ENCODE measurements around the gene SPATS2L. TPM values are rescaled to one million over a fixed set of nuclear protein-coding genes. Genes with fewer than 3 reads are reported as not detected.

SPATS2L gene
- total and polyA plus RNA-seq, 2 experiments from 2014 or later = 159 to 202 TPM

DNA sequence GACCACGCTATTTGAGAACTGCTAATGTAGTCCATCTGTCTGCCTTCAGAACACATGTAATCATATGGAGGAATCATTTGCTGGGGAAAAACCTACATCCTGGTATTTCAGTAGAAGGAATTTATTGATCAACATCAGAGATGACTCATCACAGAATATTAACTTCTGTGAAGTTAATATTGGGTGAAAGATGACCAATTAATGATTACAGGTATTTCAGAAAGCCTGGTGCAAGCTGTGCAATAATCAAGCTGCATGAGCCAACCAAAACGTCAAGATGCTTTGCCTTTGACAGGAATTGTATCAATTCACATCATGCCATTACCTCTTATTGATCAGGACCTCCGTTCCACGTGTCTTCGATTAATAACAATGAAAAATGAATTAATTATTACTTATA, 9.4 kb upstream of the SPATS2L start:
- no peak overlapping the region for H2AFZ ChIP-seq
- no peaks in the 10 kb centered on the region for H3K27me3 ChIP-seq
- H3K4me1 ChIP-seq (ENCODE audit: insufficient read depth) = peaks cover 7% of the 10 kb centered on the region
- no peaks in the 10 kb centered on the region for H3K79me2 ChIP-seq
- H4K20me1 ChIP-seq (ENCODE audit: insufficient read depth, poor library complexity, severe bottlenecking) = no peaks in the 10 kb centered on the region
- no peaks in the 10 kb centered on the region for H3K36me3 ChIP-seq (replicated peaks; ENCODE audit: insufficient read depth, low read depth)
- no peak for DNase-seq (ENCODE audit: low spot score)
- no peak overlapping the region for H3K4me2 ChIP-seq
- WGBS (ENCODE audit: low lambda C conversion rate, missing lambda C conversion rate) = 96% methylated on average over 5 of the region's 5 CpGs
- no peaks in the 10 kb centered on the region for H3K9me3 ChIP-seq (ENCODE audit: low read depth)
- H3K9me2 ChIP-seq (replicated peaks; ENCODE audit: insufficient read depth) = no peaks in the 10 kb centered on the region
- TF ChIP-seq EZH2 (IDR thresholded peaks at IDR 0.05; ENCODE audit: borderline replicate concordance) (no peak), EZH2phosphoT487 (IDR thresholded peaks at IDR 0.05; ENCODE audit: low read depth, severe bottlenecking, unreplicated experiment) (no peak)
- TF ChIP-seq, protein P1, sequence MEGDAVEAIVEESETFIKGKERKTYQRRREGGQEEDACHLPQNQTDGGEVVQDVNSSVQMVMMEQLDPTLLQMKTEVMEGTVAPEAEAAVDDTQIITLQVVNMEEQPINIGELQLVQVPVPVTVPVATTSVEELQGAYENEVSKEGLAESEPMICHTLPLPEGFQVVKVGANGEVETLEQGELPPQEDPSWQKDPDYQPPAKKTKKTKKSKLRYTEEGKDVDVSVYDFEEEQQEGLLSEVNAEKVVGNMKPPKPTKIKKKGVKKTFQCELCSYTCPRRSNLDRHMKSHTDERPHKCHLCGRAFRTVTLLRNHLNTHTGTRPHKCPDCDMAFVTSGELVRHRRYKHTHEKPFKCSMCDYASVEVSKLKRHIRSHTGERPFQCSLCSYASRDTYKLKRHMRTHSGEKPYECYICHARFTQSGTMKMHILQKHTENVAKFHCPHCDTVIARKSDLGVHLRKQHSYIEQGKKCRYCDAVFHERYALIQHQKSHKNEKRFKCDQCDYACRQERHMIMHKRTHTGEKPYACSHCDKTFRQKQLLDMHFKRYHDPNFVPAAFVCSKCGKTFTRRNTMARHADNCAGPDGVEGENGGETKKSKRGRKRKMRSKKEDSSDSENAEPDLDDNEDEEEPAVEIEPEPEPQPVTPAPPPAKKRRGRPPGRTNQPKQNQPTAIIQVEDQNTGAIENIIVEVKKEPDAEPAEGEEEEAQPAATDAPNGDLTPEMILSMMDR (IDR thresholded peaks at IDR 0.05; ENCODE audit: poor library complexity) = no peak
- no peak overlapping the region for H3K27ac ChIP-seq
- H3K4me3 ChIP-seq = no peak overlapping the region

DNA sequence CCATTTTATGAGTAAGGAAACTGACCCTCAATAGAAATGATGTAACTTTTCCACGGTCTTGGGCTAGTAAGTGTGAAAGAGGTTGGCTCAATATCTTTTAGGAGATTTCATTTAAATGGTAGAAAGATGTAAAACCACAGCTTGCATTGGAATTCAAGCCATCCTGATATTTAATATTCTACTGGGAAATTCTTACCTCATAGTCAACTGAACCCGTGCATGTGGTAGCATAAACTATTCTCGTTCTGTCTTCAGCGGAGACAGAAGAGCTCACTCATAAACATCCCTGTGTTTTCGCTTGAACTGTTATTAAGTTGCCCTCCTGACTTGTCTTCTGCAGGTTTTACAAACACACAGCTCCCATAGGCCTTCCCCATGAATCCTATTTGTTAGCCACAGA, 8.5 kb upstream of the SPATS2L start:
- H3K9me2 ChIP-seq (replicated peaks; ENCODE audit: insufficient read depth) = no peaks in the 10 kb centered on the region
- TF ChIP-seq, protein P1 (IDR thresholded peaks at IDR 0.05; ENCODE audit: poor library complexity) = no peak
- TF ChIP-seq EZH2 (IDR thresholded peaks at IDR 0.05; ENCODE audit: borderline replicate concordance) = no peak
- no peak for TF ChIP-seq EZH2phosphoT487 (IDR thresholded peaks at IDR 0.05; ENCODE audit: low read depth, severe bottlenecking, unreplicated experiment)
- peaks cover 13% of the 10 kb centered on the region for H3K4me1 ChIP-seq (ENCODE audit: insufficient read depth)
- no peak for DNase-seq (ENCODE audit: low spot score)
- WGBS (ENCODE audit: low lambda C conversion rate, missing lambda C conversion rate) = 74% methylated on average over 5 of the region's 5 CpGs
- H3K4me3 ChIP-seq = no peak overlapping the region
- no peaks in the 10 kb centered on the region for H3K9me3 ChIP-seq (ENCODE audit: low read depth)
- H2AFZ ChIP-seq = no peak overlapping the region
- no peaks in the 10 kb centered on the region for H3K27me3 ChIP-seq
- H3K36me3 ChIP-seq (replicated peaks; ENCODE audit: insufficient read depth, low read depth) = no peaks in the 10 kb centered on the region
- no peak overlapping the region for H3K4me2 ChIP-seq
- no peaks in the 10 kb centered on the region for H4K20me1 ChIP-seq (ENCODE audit: insufficient read depth, poor library complexity, severe bottlenecking)
- H3K79me2 ChIP-seq = no peaks in the 10 kb centered on the region
- H3K27ac ChIP-seq = no peak overlapping the region

DNA sequence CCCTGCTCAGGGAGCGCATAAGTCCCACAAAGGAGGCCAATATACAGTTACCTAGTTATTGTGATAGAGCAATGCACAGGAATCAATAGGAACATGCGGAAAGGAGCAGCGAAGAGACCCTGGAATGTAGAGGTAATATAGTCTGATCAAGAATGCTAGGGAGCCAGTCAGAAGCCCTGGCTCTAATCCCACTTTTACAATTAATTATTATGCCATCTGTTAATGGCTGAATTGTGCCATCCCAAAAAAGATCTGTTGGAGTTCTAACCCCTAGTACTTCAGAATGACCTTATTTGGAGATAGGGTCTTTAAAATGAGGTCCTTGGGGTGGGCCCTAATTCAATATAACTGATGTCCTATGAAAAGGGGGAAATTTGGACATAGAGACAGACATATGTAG, 7.7 kb upstream of the SPATS2L start:
- Histone ChIP-seq H3K79me2 (no peaks in the 10 kb centered on the region), H2AFZ (no peak overlapping the region), H3K4me1 (ENCODE audit: insufficient read depth) (peaks cover 17% of the 10 kb centered on the region), H3K4me2 (no peak overlapping the region), H3K4me3 (no peak overlapping the region), H3K9me2 (replicated peaks; ENCODE audit: insufficient read depth) (no peaks in the 10 kb centered on the region), H3K36me3 (replicated peaks; ENCODE audit: insufficient read depth, low read depth) (no peaks in the 10 kb centered on the region), H3K27ac (no peak overlapping the region), H3K27me3 (no peaks in the 10 kb centered on the region), H3K9me3 (ENCODE audit: low read depth) (no peaks in the 10 kb centered on the region), H4K20me1 (ENCODE audit: insufficient read depth, poor library complexity, severe bottlenecking) (no peaks in the 10 kb centered on the region)
- TF ChIP-seq EZH2phosphoT487 (IDR thresholded peaks at IDR 0.05; ENCODE audit: low read depth, severe bottlenecking, unreplicated experiment) (no peak), EZH2 (IDR thresholded peaks at IDR 0.05; ENCODE audit: borderline replicate concordance) (no peak)
- TF ChIP-seq, protein P1 (IDR thresholded peaks at IDR 0.05; ENCODE audit: poor library complexity) = no peak
- DNase-seq (ENCODE audit: low spot score) = no peak
- 97% methylated on average over 3 of the region's 3 CpGs for WGBS (ENCODE audit: low lambda C conversion rate, missing lambda C conversion rate)

DNA sequence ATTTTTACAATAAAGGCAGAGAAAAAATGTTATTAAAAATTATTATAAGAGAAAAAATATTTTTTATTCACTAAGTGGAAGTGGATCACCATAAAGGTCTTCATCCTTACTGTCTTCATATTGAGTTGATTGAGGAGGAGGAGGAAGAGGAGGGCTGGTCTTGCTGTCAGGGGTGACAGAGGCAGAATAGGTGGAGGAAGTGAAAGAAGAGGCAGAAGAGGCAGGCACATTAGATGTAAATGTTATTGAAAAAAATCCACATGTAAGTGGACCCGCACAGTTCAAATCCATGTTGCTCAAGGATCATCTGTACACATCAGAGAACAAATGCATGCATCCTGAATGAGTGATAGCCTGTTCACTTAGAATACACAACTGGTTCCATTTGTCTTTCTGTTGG, 6.4 kb upstream of the SPATS2L start:
- H3K9me3 ChIP-seq (ENCODE audit: low read depth) = no peaks in the 10 kb centered on the region
- no peak for DNase-seq (ENCODE audit: low spot score)
- TF ChIP-seq EZH2phosphoT487 (IDR thresholded peaks at IDR 0.05; ENCODE audit: low read depth, severe bottlenecking, unreplicated experiment) (no peak), EZH2 (IDR thresholded peaks at IDR 0.05; ENCODE audit: borderline replicate concordance) (no peak)
- TF ChIP-seq, protein P1 (IDR thresholded peaks at IDR 0.05; ENCODE audit: poor library complexity) = no peak
- H3K36me3 ChIP-seq (replicated peaks; ENCODE audit: insufficient read depth, low read depth) = no peaks in the 10 kb centered on the region
- peaks cover 5% of the 10 kb centered on the region for H3K79me2 ChIP-seq
- no peak overlapping the region for H3K27ac ChIP-seq
- H3K4me3 ChIP-seq = no peak overlapping the region
- no peaks in the 10 kb centered on the region for H4K20me1 ChIP-seq (ENCODE audit: insufficient read depth, poor library complexity, severe bottlenecking)
- H3K4me2 ChIP-seq = no peak overlapping the region
- H2AFZ ChIP-seq = no peak overlapping the region
- H3K4me1 ChIP-seq (ENCODE audit: insufficient read depth) = peaks cover 24% of the 10 kb centered on the region
- WGBS (ENCODE audit: low lambda C conversion rate, missing lambda C conversion rate) = 87% methylated on average over 1 of the region's 1 CpG
- no peaks in the 10 kb centered on the region for H3K9me2 ChIP-seq (replicated peaks; ENCODE audit: insufficient read depth)
- no peaks in the 10 kb centered on the region for H3K27me3 ChIP-seq
